Keratinocyte (primary cell): ENCODE measurements around the gene SLC45A2. TPM values are rescaled to one million over a fixed set of nuclear protein-coding genes. Genes with fewer than 3 reads are reported as not detected.
A peak's percentile ranks its signal among the peaks of the same experiment; 100 is the strongest.

Source experiments
- DNase-seq: peaks from one replicate; pipeline ENCODE4 v3.0.0-alpha.2; 2011; ENCODE audit warnings: low read depth, missing footprints, low spot score
- FAIRE-seq: peaks from 2 replicates; lab custom pipeline; 2011; peaks lifted over from hg19 to GRCh38; lab: Jason Lieb, UNC
- H2AFZ ChIP-seq: 2 replicates; pipeline ENCODE4 v1.6.0; 2012; ENCODE audit warnings: low read length, control low read depth, inconsistent platforms; ENCODE audit not compliant: control insufficient read depth
- H3K27ac ChIP-seq: 2 replicates; pipeline ENCODE4 v1.5.1; 2011; ENCODE audit warnings: low read length; ENCODE audit not compliant: control insufficient read depth, insufficient read depth
- H3K27me3 ChIP-seq: 3 replicates; pipeline ENCODE4 v1.6.0; 2011; ENCODE audit warnings: low read length; ENCODE audit not compliant: control insufficient read depth, insufficient read depth; ENCODE audit errors: extremely low read depth
- H3K36me3 ChIP-seq, 2 experiments: 2 replicates in 1 of 2; 3 replicates in 1 of 2; pipeline ENCODE4 v1.5.1; 2011; ENCODE audit warnings: low read length in 2 of 2, mild to moderate bottlenecking in 1 of 2; ENCODE audit not compliant: control insufficient read depth in 2 of 2, insufficient read depth in 2 of 2; ENCODE audit errors: extremely low read depth in 1 of 2
- H3K4me1 ChIP-seq: 3 replicates; pipeline ENCODE4 v1.5.1; 2011; ENCODE audit warnings: low read length; ENCODE audit not compliant: control insufficient read depth, insufficient read depth; ENCODE audit errors: extremely low read depth
- H3K4me2 ChIP-seq: 3 replicates; pipeline ENCODE4 v1.6.0; 2011; ENCODE audit warnings: low read depth, low read length; ENCODE audit not compliant: control insufficient read depth, insufficient read depth; ENCODE audit errors: extremely low read depth
- H3K4me3 ChIP-seq, 3 experiments: fragments of 200-600 bp in 1 of 3; sonication (generic) in 1 of 3; 2 replicates in 2 of 3; 3 replicates in 1 of 3; pipeline ENCODE4 v1.5.1; 2011 to 2016; ENCODE audit warnings: low read length in 3 of 3, mild to moderate bottlenecking in 3 of 3, control low read depth in 2 of 3, inconsistent platforms in 1 of 3, low read depth in 1 of 3, mixed read lengths in 1 of 3, mixed run types in 1 of 3, moderate library complexity in 1 of 3; ENCODE audit not compliant: control insufficient read depth in 2 of 3, insufficient read depth in 2 of 3; ENCODE audit errors: extremely low read depth in 1 of 3
- H3K79me2 ChIP-seq: 2 replicates; pipeline ENCODE4 v1.6.0; 2012; ENCODE audit warnings: low read length; ENCODE audit not compliant: control insufficient read depth, insufficient read depth
- H3K9ac ChIP-seq: 3 replicates; pipeline ENCODE4 v1.6.0; 2011; ENCODE audit warnings: low read length; ENCODE audit not compliant: control insufficient read depth, insufficient read depth; ENCODE audit errors: extremely low read depth
- H3K9me1 ChIP-seq: 3 replicates; pipeline ENCODE4 v1.6.0; 2011; ENCODE audit warnings: low read length; ENCODE audit not compliant: control insufficient read depth, insufficient read depth; ENCODE audit errors: extremely low read depth
- H3K9me3 ChIP-seq: 2 replicates; pipeline ENCODE4 v1.5.1; 2012; ENCODE audit warnings: low read depth, low read length; ENCODE audit not compliant: control insufficient read depth
- H4K20me1 ChIP-seq: 3 replicates; pipeline ENCODE4 v1.6.0; 2011; ENCODE audit warnings: low read length; ENCODE audit not compliant: control insufficient read depth, insufficient read depth; ENCODE audit errors: extremely low read depth
- CTCF ChIP-seq, 3 experiments: IDR thresholded peaks in 1 of 3; conservative IDR thresholded peaks in 1 of 3; optimal IDR thresholded peaks in 1 of 3; 2 replicates in 2 of 3; 3 replicates in 1 of 3; pipeline versions ENCODE3 to v1.5.1; 2011; ENCODE audit warnings: low read length in 3 of 3, mild to moderate bottlenecking in 3 of 3, moderate library complexity in 2 of 3, control low read depth in 1 of 3, inconsistent platforms in 1 of 3; ENCODE audit not compliant: insufficient read depth in 2 of 3; ENCODE audit errors: extremely low read depth in 1 of 3
- EZH2 ChIP-seq: IDR thresholded peaks from one replicate; pipeline ENCODE4 v1.6.1; 2012; ENCODE audit warnings: inconsistent platforms, mild to moderate bottlenecking, low read length, moderate library complexity
- dilution Hi-C: fragments of 300-500 bp; cut with MboI; formaldehyde crosslinking; loops from one replicate; pipeline ENCODE4 v1.7.0; 2020; ENCODE audit warnings: low sequenced_read_pairs; ENCODE audit not compliant: extremely low pct_ligation_motif_present
- polyA plus RNA-seq, 5 experiments: library from polyadenylated mRNA; depleted of rRNA in 3 of 5; stranded (reverse) in 3 of 5; stranded (forward) in 1 of 5; unstranded in 1 of 5; fragments of >200 nt; gene quantifications; 1 replicate in 1 of 5; 2 replicates in 3 of 5; 3 replicates in 1 of 5; pipeline versions ENCODE4 v1.2.1 to v1.2.3, GENCODE V29; 2011 to 2012; ENCODE audit warnings: missing spikeins in 2 of 5, low read depth in 1 of 5, low replicate concordance in 1 of 5

SLC45A2 gene
- polyA plus RNA-seq, 1 donor (not counting 4 experiments of a cell fraction or from before 2014, with no cell fraction given): 0.04 TPM

DNA sequence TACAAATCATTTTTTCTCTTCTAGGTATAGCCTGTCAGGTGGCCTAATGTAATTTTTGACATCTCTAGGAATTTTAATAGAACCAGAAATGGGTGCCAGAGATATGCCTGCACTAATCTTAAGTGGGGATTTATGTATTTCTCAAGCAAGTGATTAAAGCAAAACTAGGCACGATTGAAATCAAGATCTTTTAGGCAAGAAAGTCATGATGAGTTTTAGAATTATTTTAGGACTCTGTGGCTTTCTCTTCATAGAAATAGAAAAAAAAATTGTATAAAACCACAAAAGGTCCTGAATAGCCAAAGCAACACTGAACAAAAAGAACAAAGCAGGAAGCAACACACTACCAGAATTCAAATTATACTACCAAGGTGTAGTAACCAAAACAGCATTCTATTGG is 24.3 kb upstream of the SLC45A2 start:
- dilution Hi-C loops: no loop called here
- Histone ChIP-seq H4K20me1 (no peaks in the 10 kb centered on the region), H3K9ac (peak overlapping the region; percentile 89), H3K27me3 (no peaks in the 10 kb centered on the region), H3K4me1 (peaks cover 26% of the 10 kb centered on the region), H3K4me3 (peak overlapping the region; percentile 52 to 98 (median 95)), H3K9me1 (no peaks in the 10 kb centered on the region), H3K36me3 (no peaks in the 10 kb centered on the region), H3K9me3 (no peaks in the 10 kb centered on the region), H3K79me2 (peaks cover 2% of the 10 kb centered on the region), H2AFZ (peak overlapping the region; percentile 97), H3K4me2 (peak overlapping the region; percentile 93), H3K27ac (peak overlapping the region; percentile 89)
- DNase-seq (no peak), FAIRE-seq (no peak)
- TF ChIP-seq CTCF (optimal IDR thresholded peaks at IDR 0.05 in 1 of 3, IDR thresholded peaks at IDR 0.05 in 1 of 3, conservative IDR thresholded peaks at IDR 0.05 in 1 of 3; ENCODE audit: extremely low read depth in 1 of 3, insufficient read depth in 2 of 3, low read length in 3 of 3) (no peak), EZH2 (no peak)

- no peaks in the 10 kb centered on the region for H3K27me3 ChIP-seq
- H3K9me3 ChIP-seq: no peaks in the 10 kb centered on the region
- DNase-seq: peak; percentile 35
- peak within 1 kb of the TSS; percentile 97 for H2AFZ ChIP-seq
- peaks cover 2% of the 10 kb centered on the region for H3K79me2 ChIP-seq
- peaks cover 0 to 5% of the 10 kb centered on the region in 2 experiments for H3K36me3 ChIP-seq
- dilution Hi-C loops: no loop called here
- TF ChIP-seq EZH2 (no peak), CTCF (optimal IDR thresholded peaks at IDR 0.05 in 1 of 3, IDR thresholded peaks at IDR 0.05 in 1 of 3, conservative IDR thresholded peaks at IDR 0.05 in 1 of 3; ENCODE audit: extremely low read depth in 1 of 3, insufficient read depth in 2 of 3, low read length in 3 of 3) (peak in 1 of 3 experiments; percentile 23)
- H3K9ac ChIP-seq: peak within 1 kb of the TSS; percentile 89
- peak within 1 kb of the TSS; percentile 93 for H3K4me2 ChIP-seq
- no peaks in the 10 kb centered on the region for H3K9me1 ChIP-seq
- no peak for FAIRE-seq
- H3K4me3 ChIP-seq: peak within 1 kb of the TSS; percentile 52 to 98 (median 95)
- H4K20me1 ChIP-seq: no peaks in the 10 kb centered on the region
- peaks cover 26% of the 10 kb centered on the region for H3K4me1 ChIP-seq
- H3K27ac ChIP-seq: peak within 1 kb of the TSS; percentile 89
Observed at GRCh38 chr5:34007621-34008600, 23.4 kb upstream of the SLC45A2 start, which contains the start of gene AMACR. TSS of gene AMACR (minus strand) at chr5:34008050. CDS start at chr5:34008019, 31 bp downstream.
